GM18909 (cell line): ENCODE results near the gene ARFGAP1.

Experiments
- ATAC-seq: cut with Tn5 transposase; IDR thresholded peaks from one replicate; pipeline ENCODE4 v1.9.1; 2021; ENCODE audit warnings: mild to moderate bottlenecking; ENCODE audit not compliant: unreplicated experiment, poor library complexity

Gene ARFGAP1

DNA sequence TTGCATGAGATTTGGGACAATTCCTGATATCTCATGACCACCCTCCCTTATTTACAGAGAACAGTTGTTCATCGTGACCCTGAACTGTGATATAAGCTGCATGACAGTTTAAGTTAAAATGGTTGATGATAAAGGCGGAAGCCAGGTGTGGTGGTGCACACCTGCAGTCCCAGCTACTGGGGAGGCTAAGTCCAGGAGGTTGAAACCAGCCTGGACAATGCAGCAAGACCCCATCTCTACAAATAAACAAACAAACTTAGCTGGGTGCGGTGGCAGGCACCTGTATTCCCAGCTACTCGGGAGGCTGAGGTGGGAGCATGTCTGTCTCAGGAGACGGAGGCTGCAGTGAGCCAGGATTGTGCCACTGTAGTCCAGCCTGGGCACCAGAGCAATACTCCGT lies 44.4 kb downstream of the ARFGAP1 start:
- no peak for ATAC-seq

DNA sequence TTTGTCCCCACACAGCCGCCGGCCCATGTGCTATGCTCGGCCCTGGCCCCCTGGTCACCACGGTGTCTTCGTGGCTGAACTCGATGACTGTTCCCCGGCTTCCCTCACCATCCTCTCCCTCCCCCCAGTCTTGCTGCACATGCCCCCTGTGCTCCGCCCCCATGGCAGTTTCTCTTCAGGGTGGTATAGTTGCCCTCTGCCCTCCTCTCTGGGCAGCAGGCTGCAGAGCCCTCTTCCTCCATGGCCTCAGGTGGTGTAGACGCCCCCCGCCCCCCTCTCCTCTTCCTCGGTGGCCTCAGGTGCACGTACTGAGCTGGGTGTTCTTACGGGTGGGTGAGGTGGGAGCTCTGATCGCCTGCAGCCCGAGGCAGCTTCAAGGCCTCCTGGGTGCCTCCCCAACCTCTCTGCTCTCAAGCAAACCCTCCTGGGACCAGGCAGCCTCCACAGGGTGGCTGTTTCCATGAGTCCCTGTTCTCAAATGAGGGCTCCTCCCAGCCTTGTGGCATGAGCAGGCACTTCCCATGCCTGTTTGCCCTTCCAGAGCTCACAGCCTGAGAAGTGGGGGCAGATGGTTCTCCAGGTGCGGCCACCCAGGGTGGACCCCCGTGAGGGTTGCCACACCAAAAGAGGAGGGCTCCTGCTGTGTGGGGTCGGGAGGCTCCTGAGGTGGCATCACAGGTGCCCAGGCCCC lies 45.1 kb downstream of the ARFGAP1 start:
- ATAC-seq, result no peak

GRCh38 chr20:63318391-63319163 lies 46.0 kb downstream of the ARFGAP1 start:
- ATAC-seq, result no peak

DNA sequence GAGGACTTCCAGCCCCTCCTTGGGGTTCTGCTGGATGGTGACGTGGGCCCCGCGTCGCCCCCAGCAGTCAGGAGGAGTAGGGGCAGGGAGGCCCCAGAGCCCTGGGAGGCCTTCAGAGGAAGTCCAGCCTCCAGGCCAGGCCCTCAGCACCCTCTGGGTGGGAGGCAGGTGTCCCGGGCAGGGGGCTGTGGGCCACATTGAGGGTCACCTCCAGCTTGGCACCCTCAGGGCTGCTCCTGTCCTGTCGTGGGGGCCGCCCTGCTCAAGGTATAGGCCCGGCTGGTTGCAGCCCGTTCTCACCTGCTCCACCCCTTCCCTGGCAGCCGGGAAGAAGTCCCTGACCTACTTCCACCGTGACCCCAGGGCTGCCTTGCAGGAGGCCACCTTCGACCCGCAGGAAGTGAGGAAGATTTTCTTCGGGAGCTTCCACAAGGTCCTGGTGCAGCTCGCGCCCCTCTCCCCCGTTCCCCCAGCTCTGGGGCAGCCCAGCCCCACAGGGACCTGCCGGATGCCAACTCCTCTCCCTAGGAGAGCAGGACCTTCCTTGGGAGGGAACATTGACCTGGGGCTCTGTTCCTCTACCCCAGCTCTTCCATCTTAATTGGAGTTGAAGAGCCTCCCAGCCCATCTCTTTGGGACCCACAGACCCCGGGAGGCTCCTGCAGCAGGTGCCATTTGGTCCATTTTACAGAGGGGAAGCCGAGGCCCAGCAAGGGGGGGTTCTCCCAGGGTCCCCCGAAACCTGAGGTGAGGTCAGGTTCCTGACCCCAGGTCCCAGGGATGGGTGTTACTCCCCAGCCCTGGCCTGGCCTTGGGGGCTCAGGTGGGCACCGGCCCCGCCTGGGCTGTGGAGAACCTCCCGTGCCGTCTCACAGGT lies 46.8 kb downstream of the ARFGAP1 start:
- ATAC-seq, result no peak

DNA sequence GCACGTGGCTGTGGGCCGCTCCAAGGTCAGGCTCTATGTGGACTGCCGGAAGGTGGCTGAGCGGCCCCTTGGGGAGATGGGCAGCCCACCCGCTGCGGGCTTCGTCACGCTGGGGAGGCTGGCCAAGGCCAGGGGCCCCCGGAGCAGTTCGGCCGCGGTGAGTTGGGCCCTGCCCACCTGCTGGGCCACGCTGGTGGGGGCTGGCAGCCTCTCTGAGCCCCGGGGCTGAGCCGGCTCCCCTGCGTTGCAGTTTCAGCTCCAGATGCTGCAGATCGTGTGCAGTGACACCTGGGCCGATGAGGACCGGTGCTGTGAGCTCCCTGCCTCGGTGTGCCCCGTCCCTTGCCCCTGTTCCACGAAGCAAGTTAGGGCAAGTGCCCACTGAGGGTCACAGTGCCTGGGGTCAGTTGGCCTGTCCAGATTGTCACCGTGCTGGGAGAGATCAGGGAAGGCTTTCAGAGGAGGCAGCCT lies 47.5 kb downstream of the ARFGAP1 start:
- no peak for ATAC-seq

DNA sequence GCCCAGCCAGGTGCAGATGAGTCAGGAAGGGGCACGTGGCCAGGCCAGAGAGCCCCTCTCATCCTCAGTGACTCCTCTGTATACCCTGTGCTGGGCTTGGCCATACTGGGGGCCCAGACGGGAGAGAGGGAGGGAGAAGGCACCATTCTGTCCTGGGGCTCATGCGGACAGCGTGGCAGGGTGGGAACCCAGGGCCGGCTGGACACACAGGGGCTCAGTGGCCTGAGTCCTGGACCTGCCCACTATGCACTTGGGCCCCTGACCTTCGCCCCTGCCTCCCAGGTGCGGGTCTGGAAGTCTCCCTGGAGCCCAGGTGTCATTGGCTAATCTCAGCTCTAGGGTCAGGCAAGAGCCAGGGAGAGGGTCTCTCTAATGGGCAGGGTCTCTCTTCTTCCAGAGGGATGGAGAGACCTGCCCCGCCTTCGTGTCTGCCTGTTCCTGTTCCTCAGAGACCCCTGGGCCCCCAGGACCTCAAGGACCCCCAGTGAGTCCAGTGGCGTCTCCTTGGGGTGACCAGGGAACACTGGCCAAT lies 48.1 kb downstream of the ARFGAP1 start:
- ATAC-seq, result no peak

DNA sequence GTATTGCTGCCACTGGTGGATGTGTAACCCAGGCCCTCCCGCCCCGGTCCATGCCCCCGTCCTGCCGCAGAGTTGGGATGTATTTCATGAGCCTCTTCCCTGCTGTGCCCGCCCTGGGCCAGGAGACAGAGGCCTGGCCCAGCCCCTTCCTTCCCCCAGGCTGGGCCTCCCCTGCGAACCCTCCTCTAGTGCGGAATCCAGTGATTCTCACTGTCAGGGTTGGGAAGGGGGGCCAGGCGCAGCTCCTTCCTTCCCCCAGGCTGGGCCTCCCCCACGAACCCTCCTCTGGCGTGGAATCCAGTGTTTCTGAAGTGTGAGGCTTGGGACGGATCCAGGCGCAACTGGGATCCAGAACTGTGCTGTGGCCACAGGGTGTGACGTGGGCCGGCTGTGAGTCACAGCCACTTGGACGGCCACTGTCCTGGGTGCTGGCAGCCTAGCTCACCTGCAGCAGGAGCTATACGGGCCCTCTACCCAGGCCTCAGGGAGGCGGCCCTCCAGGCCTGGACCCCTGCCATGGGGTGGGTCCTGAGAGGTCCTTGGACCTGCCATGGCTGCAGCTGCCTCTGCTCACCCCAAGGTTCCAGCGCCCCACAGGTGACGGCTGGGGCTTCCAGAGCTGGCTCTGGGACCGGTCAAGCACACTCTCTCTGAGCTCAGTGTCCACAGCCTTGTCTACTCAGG lies 48.7 kb downstream of the ARFGAP1 start:
- no peak for ATAC-seq

GRCh38 chr20:63322146-63322932 lies 49.7 kb downstream of the ARFGAP1 start:
- ATAC-seq, result no peak

DNA sequence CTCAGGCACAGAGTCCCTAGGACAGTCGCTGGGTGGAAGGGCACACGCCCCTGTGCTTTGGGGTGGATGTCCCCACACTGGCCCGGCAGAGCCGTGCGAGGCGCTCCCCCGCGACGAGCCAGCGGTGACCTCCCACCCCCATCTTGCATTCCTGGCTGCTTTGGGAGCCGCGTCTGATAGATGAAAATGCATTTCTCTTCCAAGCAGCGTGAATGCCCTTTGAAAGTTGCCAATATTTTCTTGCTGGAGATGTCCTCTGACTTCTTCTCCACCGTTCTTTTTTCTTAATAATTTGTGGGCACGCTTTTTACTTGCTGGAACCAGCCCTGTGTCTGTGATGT lies 50.3 kb downstream of the ARFGAP1 start:
- no peak for ATAC-seq

GRCh38 chr20:63323357-63323981 lies 50.9 kb downstream of the ARFGAP1 start:
- ATAC-seq, result no peak

DNA sequence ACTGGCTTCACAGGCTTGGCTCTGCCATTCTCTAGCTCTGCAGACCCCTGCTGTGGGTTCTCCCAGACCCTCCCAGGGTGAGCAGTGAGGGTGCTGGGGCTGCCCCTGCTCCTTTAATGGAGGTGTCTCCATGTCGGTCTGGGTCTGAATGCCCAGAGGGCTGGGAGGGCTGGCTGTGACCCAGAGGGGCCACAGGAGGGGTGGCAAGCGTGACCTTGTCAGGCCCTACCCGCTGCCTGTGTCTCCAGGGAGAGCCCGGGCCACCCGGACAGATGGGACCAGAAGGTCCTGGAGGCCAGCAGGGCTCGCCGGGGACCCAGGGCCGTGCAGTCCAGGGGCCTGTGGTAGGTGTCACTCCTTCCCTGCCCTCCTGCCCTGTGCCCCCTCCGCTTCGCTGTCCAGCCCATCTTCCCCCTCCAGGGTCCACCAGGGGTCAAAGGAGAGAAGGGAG lies 52.4 kb downstream of the ARFGAP1 start:
- ATAC-seq, result no peak

DNA sequence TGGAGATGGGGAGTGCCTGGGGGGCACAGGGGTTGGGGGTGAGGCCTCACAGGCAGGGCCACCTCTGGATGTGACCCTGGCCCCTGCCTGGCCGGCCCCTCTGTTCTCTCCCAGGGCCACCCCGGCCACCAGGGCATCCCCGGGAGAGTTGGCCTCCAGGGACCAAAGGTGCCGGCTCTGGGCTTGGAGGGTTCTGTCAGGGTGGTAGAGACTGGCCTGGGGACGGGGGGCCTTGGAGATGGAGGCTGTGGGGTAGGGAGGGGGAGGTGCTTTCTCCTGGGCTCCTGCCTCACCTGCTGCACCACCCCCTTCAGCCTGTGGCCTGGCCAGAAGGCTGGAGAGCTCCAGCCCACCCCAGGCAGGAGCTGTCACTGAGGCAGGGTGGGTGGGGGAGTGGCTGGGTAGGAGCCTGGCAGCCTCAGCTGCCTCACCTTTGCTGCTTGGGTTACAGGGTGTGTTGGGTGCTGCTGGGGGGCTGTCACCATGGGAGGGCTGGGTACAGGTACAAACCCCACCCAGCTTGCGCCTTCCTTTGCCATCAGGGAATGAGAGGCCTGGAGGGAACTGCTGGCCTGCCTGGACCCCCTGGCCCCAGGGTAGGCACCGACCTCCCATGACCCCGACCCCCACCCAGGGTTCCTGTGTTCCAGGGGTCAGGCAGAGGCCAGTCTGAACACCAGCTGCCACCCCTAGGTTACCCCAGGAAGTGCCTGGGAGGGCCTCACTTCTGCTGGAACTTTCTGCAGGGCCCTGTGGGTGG lies 53.1 kb downstream of the ARFGAP1 start:
- ATAC-seq, result no peak

DNA sequence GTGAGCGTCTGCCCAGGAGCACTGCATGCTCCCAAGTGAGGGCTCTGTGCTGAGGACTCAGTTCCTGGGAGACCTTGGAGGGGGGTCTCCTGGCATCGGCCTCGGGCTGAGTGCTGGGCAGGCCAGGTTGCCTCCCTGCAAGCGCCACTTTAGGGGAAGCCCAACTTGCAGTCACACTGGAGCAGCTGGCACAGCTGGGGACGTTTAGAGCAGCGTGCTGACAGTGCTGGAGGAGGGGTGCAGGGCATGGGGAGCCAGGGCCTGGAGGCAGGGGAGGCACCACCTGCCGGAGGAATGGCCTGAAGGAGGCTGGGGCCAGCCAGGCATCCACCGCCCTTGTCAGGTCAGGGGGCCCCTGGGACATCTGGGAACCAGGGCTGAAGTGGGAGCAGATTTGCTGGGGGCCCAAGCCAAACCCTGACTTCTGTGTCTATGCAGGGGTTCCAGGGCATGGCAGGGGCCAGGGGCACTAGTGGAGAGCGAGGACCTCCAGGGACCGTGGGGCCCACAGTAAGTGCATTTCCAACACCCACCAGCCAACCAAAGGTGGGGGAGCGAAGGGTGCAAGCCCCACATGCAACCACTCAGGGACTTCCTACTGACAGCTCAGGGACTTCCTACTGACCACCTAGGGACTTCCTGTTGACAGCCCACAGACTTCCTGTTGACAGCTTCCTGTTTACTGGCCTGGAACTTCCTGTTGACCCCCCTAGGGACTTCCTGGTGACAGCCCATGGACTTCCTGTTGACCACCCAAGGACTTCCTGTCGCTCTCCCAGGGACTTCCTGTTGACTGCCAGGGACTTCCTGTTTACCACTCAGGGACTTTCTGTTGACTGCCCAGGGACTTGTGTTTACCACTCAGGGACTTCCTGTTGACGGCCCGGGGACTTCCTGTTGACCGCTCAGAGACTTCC lies 54.0 kb downstream of the ARFGAP1 start:
- no peak for ATAC-seq

DNA sequence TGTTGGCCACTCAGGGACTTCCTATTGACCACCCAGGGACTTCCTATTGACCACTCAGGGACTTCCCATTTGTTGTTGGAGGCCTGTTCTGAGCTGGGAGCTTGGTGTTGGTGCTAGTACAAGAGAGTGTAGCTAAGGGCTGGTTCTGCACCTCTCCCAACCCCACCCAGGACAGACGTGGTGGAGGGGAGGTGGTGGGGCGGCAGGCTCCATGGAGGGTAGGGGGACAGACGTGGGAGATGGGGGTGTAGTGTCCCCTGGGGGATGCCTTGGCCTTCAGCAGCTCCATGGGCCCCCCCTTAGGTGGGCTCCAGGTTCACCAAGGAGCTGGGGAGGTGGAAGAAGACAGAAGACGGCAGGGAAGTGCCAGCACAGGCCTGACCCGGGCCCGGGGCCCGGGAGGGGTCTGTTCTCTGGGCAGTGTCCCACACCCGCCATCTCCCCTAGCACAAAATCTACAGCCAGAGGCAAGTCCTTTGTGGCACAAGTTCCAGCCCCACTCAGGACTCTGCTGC lies 54.7 kb downstream of the ARFGAP1 start:
- no peak for ATAC-seq

DNA sequence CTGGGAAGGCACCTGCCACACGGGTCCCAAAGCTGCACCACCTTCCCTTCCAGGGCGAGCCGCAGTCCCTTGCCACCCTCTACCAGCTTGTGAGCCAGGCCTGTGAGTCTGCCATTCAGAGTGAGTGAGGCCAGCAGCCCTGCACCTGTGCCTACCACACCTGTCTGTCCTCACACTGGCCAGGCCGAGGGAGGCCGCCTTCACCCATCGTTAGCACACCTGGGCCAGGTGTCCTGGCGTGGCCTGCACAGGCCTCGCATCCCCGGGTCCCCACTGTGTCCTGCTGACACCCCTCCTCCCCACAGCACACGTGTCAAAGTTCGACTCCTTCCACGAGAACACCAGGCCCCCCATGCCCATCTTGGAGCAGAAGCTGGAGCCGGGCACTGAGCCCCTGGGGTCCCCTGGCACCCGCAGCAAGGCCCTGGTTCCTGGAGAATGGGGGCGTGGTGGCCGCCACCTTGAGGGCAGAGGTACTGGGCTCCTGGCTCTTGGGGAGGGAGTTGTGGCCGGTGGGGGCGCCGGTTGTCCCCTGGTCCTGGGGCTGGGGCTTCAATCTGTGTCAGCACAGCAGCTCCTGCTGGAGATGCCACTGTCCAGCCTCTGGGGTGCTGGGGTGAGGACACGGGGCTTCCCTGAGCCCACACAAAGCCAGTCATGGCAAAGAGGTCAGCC lies 55.5 kb downstream of the ARFGAP1 start:
- no peak for ATAC-seq

DNA sequence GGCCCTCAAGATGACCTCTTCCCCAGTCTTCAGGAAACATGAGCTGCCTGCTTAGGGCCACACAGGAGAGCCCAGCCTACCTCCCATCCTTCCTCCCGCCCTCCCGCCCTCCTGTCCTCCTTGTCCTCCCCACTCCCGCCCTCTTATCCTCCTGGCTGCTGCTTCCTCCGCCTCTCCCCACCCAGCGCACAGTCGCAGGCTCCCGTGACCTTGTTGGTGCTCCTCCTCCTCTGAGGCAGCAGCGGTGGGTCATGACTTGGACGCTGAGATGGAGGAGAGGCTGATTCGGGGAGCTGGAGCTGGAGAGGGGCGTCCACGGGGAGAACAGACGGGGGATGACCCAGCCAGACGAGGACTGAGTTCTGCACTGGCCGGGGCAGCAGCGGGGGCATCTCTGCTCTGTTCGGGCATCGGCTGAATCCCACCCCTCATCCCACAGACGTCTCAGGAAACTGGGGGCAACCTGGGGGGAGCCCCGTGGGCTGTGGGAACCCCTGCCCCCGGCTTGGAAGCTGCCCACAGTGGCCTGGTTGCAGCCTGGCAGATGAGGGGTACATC lies 56.2 kb downstream of the ARFGAP1 start:
- ATAC-seq, result no peak
